H1 (cell line): Measurements from ENCODE around the gene EML1. TPM values are rescaled to one million over a fixed set of nuclear protein-coding genes. Genes with fewer than 3 reads are reported as not detected.

Experiments used
- ASH2L ChIP-seq: fragments of 200-600, 300-600 bp; sonication (generic); IDR thresholded peaks from one replicate; pipeline ENCODE4 v1.7.1; 2017; ENCODE audit warnings: low read length
- BACH1 ChIP-seq: IDR thresholded peaks from 2 replicates; pipeline ENCODE4 v1.6.1; 2012; ENCODE audit warnings: low read length, improper control_type of control experiment
- CTBP2 ChIP-seq: IDR thresholded peaks from 2 replicates; pipeline ENCODE4 v1.7.0; 2011; ENCODE audit warnings: borderline replicate concordance, mild to moderate bottlenecking, moderate library complexity, mixed read lengths, low read length; ENCODE audit not compliant: insufficient read depth, insufficient read length
- CTCF ChIP-seq, 3 experiments: IDR thresholded peaks; 1 replicate in 2 of 3; 2 replicates in 1 of 3; pipeline versions ENCODE4 v1.5.1 to v1.6.1; 2011; ENCODE audit warnings: low read length in 3 of 3, mild to moderate bottlenecking in 3 of 3, inconsistent platforms in 2 of 3, low read depth in 1 of 3, moderate library complexity in 1 of 3; ENCODE audit not compliant: insufficient read depth in 1 of 3; ENCODE audit errors: control extremely low read depth in 1 of 3
- EGR1 ChIP-seq: IDR thresholded peaks from 2 replicates; pipeline ENCODE4 v1.6.1; 2011; ENCODE audit warnings: low read depth, low read length, borderline replicate concordance
- KDM5A ChIP-seq: fragments of 200-600 bp; IDR thresholded peaks from 2 replicates; pipeline ENCODE4 v1.7.1; 2012; ENCODE audit warnings: mild to moderate bottlenecking, low read length, inconsistent platforms, mixed read lengths
- PHF8 ChIP-seq: fragments of 200-600 bp; sonication (generic); conservative IDR thresholded peaks from 2 replicates; pipeline ENCODE4 v1.7.1; 2012; ENCODE audit warnings: low read depth, mild to moderate bottlenecking, inconsistent platforms, low read length, moderate library complexity
- SIRT6 ChIP-seq: IDR thresholded peaks from one replicate; pipeline ENCODE4 v1.7.1; 2012; ENCODE audit warnings: low read length, inconsistent platforms
- polyA plus RNA-seq, 7 experiments: library from polyadenylated mRNA; depleted of rRNA in 3 of 7; stranded (reverse) in 5 of 7; unstranded in 2 of 7; fragments of >200 nt in 5 of 7; fragments of 200-250 nt in 2 of 7; gene quantifications; 1 replicate in 5 of 7; 2 replicates in 1 of 7; 4 replicates in 1 of 7; pipeline versions ENCODE4 v1.2.1 to v1.2.3, GENCODE V29; 2011 to 2013; ENCODE audit warnings: missing spikeins in 2 of 7, mixed read lengths in 2 of 7
- total RNA-seq: library from RNA; stranded (reverse); fragmentation: NEBNext Ultra II Directional; extraction: Animal tissue kit (Norgen Biotek cat#: 25700); gene quantifications from 2 replicates; pipeline ENCODE4 v1.2.1, GENCODE V29; 2021

Gene EML1
- total and polyA plus RNA-seq, 2 of the 8 experiments (the other 6 are each of a cell fraction or from before 2014, with no cell fraction given) = 11.1 to 24.7 TPM

- no peak for TF ChIP-seq CTCF (IDR thresholded peaks at IDR 0.05; ENCODE audit: control extremely low read depth in 1 of 3, insufficient read depth in 1 of 3, low read depth in 1 of 3, low read length in 3 of 3)
- no peak for TF ChIP-seq ASH2L
- TF ChIP-seq CTBP2 = no peak
- no peak for TF ChIP-seq SIRT6
- TF ChIP-seq BACH1 = no peak
- no peak for TF ChIP-seq EGR1
- TF ChIP-seq KDM5A = no peak
- TF ChIP-seq PHF8 = no peak
Observed at GRCh38 chr14:99931308-99931707, 138.1 kb downstream of the EML1 start (continued).
